HG03064 (cell line): Measurements from ENCODE around the gene CTCFL.

Experiments
- ATAC-seq: cut with Tn5 transposase; IDR thresholded peaks from one replicate; pipeline ENCODE4 v1.9.1; 2021; ENCODE audit warnings: low read depth; ENCODE audit not compliant: unreplicated experiment

CTCFL gene

DNA sequence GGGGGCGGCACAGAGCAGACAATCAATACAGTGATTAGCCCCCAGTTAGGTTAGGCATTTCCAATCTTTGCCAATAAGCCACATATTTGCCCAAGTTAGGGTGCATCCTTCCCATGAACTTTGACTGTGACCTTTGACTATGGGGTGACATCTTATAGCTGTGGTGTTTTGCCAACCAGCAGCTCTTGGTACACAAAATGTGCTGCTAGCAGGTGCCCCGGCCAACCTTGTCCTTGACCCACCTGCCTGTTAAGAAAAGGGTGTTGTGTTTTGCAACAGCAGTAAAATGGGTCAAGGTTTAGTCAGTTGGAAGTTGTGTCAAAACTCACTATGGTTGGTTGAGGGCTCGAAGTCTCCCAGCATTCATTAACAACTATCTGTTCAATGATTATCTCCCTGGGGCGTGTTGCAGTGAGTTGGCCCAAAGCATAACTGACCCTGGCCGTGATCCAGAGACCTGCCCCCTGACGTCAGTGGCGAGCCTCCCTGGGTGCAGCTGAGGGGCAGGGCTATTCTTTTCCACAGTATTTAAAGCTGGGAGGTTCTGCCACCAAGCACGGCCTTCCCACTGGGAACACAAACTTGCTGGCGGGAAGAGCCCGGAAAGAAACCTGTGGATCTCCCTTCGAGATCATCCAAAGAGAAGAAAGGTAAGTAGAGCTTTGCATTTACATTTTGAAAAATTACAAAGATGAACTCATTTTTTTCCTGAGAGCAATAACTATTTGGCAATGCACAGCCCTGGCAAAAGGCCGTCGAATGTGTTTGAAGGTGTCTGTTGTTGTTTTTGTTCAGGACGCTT, 35.8 kb upstream of the CTCFL start, which contains the start of gene PCK1:
Gene PCK1, plus strand, starts transcription at position 557 of the 802 bp plus-strand sequence. CDS start 302 bp downstream, outside the sequence.
- ATAC-seq, result no peak

DNA sequence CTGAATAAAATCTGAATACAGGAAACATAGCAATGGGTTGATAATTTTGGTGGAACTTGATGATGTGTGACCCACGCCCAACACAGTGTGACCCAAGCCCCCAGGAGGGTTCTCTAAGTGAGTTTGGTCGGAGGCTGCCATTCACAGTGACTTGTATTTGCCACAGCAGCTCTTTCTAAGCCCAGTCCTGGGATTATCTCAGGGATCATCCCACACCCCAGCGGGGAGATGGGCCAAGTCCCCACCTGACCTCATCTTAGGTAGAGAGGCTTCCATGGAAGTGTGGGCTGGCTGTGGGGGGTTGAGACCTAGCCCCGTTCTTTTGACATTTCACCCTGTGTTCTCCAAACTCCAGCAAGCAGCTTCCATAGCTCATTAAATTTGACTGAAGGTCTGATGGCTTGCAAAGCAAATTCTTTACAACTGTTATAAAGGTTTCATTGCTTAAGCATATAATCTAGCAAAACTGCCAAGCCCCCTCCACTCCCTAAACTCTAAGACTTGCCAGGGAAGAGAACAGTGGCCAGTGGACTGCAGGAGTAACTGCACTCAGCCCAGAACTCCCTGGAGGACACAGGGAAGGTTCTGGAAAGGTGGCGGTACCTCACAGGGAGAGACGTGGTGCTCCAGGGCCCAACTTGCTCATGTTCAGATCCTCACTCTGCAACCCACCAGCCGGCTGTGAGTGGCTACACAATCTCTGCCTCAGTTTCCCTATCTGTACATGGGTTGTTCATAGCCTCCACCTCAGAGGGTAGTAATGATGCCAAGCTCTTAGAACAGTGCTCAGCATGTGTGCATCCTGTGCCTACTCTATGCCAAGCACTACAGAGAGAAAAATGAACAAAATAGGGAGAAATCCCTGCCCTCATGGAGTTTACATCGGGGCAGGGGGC, 35.0 kb upstream of the CTCFL start:
- no peak for ATAC-seq

GRCh38 chr20:57559289-57559634, 34.3 kb upstream of the CTCFL start:
- ATAC-seq, result no peak

GRCh38 chr20:57558614-57559288, 33.8 kb upstream of the CTCFL start:
- ATAC-seq, result no peak

DNA sequence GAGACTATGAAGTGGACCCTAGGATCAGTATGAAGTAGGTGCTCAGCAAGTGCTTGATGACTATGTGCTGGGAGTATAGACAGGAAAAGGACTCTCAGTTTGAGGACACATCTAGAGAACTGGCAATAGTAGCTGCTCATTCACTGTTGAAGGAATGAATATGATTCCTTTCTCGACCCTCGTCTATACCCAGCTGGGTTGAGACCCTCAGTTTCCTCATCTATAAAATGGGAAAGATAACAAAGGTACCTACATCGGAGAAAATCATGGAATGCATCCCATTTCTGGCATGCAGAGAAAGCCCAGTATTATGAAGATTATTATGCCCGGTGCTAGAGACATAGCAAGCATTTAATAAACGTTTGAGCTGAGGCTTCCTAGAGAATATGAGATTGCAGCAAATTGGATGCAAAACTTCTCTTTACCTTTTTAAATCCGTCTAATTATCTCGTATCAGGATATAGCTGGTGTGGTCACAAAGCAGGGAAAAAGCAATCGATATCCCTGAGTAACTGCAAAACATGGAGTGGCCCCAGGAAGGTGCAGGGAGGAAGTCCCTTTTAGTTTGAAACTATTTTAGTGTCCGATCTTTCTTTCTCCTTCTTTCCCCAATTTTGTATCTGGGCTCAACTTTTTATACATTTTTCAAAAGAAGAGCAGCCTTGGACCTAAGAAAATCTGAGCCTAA, 33.1 kb upstream of the CTCFL start:
- no peak for ATAC-seq

- ATAC-seq, result no peak
Observed at GRCh38 chr20:57556980-57557274, 32.0 kb upstream of the CTCFL start.

DNA sequence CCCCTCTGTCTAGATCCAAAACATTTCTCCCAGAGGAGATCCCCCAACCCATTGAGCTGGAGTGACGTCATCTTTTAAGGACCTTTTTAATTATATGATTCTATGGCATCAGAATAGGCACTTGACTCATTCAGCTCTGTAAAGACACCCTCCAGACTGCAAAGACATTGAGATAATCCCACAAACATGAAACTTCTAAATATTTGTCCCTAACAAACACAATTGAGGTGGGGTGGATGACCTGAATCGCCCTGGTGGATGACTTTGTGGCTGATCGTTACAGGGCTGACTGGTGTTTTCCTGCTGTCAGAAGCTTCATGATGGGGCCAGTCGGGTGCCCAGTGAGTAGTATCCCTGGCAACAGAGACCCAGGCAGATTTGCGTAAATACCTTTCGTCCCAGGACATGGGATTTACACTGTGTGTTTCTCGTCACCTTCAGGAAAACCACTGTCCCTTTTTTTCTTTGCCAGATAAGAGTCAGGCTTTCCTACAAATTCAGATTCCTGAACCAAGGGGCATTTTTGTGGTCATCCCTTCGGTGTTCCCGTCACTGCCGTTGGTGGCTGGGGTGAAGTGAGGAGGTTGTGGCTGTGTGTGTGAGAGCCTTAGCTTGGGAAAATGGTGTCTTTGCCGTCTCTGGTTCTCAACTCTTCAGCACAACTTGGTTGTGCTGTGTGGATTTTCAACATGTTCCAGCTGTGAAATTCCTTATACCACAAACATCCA, 30.7 kb upstream of the CTCFL start:
- no peak for ATAC-seq

GRCh38 chr20:57553376-57554018, 28.6 kb upstream of the CTCFL start:
- ATAC-seq, result no peak

- ATAC-seq, result no peak
Observed at GRCh38 chr20:57552471-57552870, 27.5 kb upstream of the CTCFL start.

DNA sequence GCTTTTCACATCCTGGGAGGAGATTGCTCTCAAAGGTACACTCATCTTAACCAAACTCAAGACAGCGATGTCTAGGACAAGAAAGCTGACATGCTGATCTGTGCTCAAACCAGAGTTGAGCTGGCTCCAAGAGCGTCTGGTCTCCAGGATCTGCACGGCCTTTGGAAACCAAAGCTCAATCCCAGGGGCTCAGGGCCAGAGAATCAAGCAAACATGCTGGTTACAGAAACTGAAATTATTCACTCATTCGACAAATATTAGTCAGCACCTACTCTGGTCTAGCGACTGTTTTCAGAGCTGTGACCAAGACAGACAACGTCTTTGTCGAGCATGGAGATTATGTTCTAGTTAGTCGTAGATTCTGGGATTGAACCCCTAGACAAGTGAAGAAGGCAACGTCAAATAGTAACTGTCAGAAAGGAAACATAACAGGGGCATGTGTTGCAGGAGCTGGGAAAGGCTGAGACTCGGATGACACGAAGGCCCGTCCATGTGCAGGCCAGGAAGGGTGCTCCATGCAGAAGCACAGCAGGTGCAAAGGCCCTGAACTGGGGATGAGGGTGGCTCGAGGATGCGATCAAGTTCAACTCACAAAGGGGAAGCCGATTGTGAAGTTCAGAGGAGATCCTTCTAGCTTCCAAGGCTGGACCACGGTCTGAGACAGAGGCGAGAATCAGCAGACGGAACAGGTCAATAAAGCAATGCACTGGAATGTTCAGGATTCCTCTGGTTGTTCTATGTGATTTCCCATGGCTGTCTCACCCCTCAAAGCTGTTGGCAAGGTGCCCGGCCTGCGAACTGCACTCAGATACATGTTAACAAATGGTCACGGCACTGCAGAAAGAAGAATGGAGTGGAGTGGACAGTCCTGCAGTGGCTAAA, 23.5 kb upstream of the CTCFL start:
- ATAC-seq, result no peak

DNA sequence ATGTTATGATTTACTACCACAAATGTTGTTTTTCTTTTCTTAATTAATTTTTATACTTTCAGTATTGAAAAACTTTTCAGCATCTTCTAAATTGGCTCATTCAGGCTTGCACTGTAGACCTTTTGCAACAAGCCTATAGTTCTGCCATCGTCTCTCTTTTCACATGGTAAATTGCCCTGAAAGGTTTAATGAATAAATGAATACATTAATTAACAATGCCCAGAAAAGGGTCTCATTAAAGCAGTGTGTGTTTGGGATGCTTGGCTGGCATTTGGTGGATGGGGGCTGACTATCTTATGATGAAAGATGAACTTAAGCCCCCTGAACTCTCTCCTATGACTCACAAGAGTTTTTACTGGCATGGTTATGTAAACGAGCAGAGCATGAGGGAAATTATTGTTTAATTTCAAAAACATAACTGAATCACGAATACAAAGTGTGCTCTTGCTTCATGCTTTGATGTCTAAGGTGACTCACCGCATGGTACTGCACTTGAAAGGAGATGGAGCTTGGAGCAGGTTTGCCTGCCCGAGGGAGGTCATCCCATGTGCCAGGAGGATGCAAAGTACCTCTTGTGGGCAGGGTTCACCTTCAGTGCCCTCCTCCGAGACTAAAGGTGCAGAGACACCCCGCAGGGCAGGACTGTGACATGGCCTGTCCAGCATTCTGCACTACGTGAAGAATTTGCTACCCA, 22.2 kb upstream of the CTCFL start:
- ATAC-seq, result no peak

DNA sequence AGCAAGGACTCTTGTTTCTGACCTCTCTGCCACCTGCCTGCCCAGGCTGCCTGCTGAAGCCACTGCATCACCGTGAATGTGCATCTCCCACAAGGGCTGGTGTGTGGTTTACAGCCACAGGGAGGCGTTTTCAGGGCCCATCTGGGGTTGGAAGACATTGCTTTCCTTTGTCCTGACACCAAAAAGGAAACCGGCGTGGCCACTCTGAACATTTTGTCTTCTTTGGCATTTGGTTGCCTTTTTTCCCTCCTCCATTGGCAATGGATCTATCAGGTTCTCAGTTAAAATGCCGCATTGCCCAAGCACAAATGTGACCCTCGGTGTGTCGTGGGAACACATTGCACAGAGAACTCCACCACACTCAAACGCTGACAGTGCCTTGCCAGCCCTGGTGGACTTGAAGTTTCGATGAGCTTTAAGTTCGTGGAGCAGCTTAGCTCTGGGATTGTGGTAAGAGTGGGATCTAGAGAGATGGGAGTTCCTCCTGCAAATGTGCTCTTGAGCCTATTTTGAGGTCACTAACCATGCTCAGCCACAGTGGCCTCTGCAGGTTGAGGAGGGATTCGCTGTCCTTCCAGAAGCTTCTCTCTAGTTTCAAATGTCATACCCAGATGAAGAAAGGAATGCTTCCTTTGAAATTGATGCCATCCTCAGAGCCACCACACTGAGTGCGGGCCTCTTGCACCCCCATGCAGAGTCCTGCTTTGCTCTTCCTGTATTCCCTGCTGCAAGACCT, 21.2 kb upstream of the CTCFL start:
- ATAC-seq, result no peak

DNA sequence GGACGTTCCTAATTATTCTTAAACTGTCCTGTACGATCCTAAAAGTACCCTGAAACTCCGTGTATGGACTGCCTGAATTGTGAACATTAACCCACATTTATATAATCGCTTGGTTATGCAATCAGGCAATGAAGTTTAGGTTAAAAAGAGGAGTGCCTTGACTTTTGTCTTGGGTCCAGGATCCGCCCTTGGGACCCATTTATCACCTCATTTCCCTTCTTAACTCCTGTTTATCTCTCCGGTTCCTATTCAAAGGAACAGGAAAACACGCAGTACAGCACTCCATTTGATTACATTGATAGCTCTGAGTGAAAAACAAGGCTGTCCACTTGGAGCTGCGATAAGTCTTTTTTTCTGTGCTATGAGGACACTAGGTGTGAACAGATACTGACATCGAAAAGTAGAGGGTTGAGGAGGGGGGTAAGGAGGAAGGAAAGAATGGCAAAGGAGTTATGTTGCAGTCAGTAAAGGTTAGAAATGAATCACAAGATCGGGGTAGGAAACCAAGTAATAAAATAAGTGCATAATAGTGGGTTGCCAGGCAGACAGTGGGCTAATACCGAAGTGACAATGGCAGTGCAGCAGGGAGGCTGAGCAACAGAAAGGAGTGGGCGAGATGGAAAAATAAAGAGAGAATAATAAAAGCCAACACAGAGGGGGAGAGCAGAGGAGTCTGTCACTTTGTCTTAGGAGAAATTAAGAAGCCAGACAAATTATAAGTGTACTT, 20.1 kb upstream of the CTCFL start:
- no peak for ATAC-seq

- no peak for ATAC-seq
Observed at GRCh38 chr20:57543754-57544153, 18.8 kb upstream of the CTCFL start.

- no peak for ATAC-seq
Observed at GRCh38 chr20:57540890-57541580, 16.1 kb upstream of the CTCFL start.

DNA sequence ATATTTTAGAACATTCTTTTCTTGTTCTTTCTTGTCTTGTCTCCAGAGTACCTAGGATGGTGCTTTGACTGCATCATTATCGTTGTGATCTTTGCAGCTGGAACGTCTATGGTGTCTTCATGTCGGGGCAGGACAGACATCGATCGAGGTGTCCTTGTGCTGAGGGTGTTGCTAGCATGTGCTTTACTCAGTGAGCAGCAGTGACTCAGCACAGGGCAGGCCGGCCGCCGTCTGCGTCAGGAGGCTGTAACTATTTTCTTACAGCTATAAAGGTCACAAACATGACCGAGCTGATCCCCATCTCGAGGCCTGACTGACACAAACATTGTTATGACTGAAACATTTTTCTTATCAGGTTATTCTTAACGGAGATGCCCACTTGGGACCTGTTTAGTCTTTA, 14.9 kb upstream of the CTCFL start:
- ATAC-seq, result no peak
